NB4 (cell line): ENCODE measurements around the gene FCAMR.

Source experiments
- CTCF ChIP-seq: IDR thresholded peaks from one replicate; pipeline ENCODE4 v1.5.1; 2012; ENCODE audit warnings: low read depth, low read length
- POLR2A ChIP-seq: IDR thresholded peaks from 2 replicates; pipeline ENCODE4 v1.6.1; 2011; ENCODE audit warnings: mild to moderate bottlenecking; ENCODE audit not compliant: insufficient read length; ENCODE audit errors: extremely low read depth

GRCh38 chr1:206967096-206967849 lies 3.0 kb downstream of the FCAMR start:
- TF ChIP-seq CTCF: no peak
- TF ChIP-seq POLR2A: no peak
